ENCODE results near the gene HMOX2. TPM values are rescaled to one million over a fixed set of nuclear protein-coding genes. Genes with fewer than 3 reads are reported as not detected.

Gene HMOX2
- total RNA-seq, 1 experiment from 2014 or later, result 48.4 TPM

- DNase-seq (ENCODE audit: low spot score), result no peak
These were observed 29.4 kb downstream of the HMOX2 start for GRCh38 chr16:4505356-4506147.

GRCh38 chr16:4506450-4506849, 30.3 kb downstream of the HMOX2 start:
- peak; percentile 70 for DNase-seq (ENCODE audit: low spot score)

GRCh38 chr16:4507588-4508345, 31.6 kb downstream of the HMOX2 start:
- DNase-seq (ENCODE audit: low spot score), result no peak

- DNase-seq (ENCODE audit: low spot score), result no peak
These were observed 32.6 kb downstream of the HMOX2 start for GRCh38 chr16:4508806-4509205.

- no peak for DNase-seq (ENCODE audit: low spot score)
These were observed 33.2 kb downstream of the HMOX2 start for GRCh38 chr16:4509420-4509819.

GRCh38 chr16:4510131-4510530, 33.9 kb downstream of the HMOX2 start:
- no peak for DNase-seq (ENCODE audit: low spot score)

- DNase-seq (ENCODE audit: low spot score), result no peak
These were observed 34.7 kb downstream of the HMOX2 start for GRCh38 chr16:4510747-4511426.

- no peak for DNase-seq (ENCODE audit: low spot score)
These were observed 35.4 kb downstream of the HMOX2 start for GRCh38 chr16:4511441-4512082.

- DNase-seq (ENCODE audit: low spot score), result no peak
These were observed 36.3 kb downstream of the HMOX2 start for GRCh38 chr16:4512473-4512872.

GRCh38 chr16:4513086-4513860, 37.1 kb downstream of the HMOX2 start:
- no peak for DNase-seq (ENCODE audit: low spot score)

GRCh38 chr16:4513881-4514280, 37.7 kb downstream of the HMOX2 start:
- DNase-seq (ENCODE audit: low spot score), result no peak

GRCh38 chr16:4514606-4515005, 38.4 kb downstream of the HMOX2 start:
- DNase-seq (ENCODE audit: low spot score), result no peak

- no peak for DNase-seq (ENCODE audit: low spot score)
These were observed 39.5 kb downstream of the HMOX2 start for GRCh38 chr16:4515611-4516233.

- DNase-seq (ENCODE audit: low spot score), result no peak
These were observed 41.8 kb downstream of the HMOX2 start for GRCh38 chr16:4517812-4518680.

- DNase-seq (ENCODE audit: low spot score), result no peak
These were observed 43.3 kb downstream of the HMOX2 start for GRCh38 chr16:4519274-4520058.

GRCh38 chr16:4520913-4521312, 44.7 kb downstream of the HMOX2 start:
- DNase-seq (ENCODE audit: low spot score), result no peak

GRCh38 chr16:4522051-4522581, 45.9 kb downstream of the HMOX2 start:
- DNase-seq (ENCODE audit: low spot score), result no peak

GRCh38 chr16:4523686-4524085, 47.5 kb downstream of the HMOX2 start:
- no peak for DNase-seq (ENCODE audit: low spot score)

- no peak for DNase-seq (ENCODE audit: low spot score)
These were observed 48.4 kb downstream of the HMOX2 start for GRCh38 chr16:4524571-4524970.
